ENCODE data around the gene TLE4.

TLE4 gene

DNA sequence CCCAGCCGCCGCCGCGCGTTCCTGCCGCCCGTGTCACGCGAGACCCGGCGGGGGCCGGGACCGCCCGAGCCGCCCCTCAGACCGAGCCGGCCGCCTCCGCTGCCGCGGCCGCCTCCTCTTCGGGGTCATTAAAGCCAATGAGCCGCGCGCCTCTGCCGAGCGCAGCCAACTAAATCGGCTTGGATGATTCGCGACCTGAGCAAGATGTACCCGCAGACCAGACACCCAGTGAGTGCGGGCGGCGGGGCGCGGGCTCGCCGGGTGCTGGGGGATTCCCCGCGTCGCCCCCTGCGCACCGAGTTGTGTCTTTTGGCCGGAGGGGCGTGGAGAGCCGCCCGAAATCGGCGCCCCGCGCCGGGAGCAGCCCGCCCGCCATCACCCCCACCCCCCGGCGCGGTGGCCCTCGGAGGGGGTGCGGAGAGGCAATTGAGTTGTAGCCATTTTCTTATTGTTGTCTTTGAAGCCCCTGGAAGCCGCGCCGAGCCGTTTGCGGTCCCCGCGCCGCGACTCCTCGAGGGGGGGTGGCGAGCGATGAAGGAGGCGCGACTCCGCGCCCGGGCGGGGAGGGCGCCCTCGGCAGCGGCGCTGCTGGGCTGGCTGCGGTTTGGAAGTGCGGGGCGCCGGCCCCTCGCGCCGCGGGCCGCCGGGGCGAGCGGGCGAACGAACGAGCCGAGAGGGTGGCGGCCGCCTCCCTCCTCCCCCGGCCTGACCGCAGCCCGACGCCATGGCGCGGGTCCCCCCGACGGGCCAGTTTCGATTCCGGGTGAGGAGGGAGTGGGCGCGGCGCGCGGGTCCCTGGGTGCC, 1.0 kb downstream of the TLE4 start:
- peak; percentile 61 for DNase-seq

DNA sequence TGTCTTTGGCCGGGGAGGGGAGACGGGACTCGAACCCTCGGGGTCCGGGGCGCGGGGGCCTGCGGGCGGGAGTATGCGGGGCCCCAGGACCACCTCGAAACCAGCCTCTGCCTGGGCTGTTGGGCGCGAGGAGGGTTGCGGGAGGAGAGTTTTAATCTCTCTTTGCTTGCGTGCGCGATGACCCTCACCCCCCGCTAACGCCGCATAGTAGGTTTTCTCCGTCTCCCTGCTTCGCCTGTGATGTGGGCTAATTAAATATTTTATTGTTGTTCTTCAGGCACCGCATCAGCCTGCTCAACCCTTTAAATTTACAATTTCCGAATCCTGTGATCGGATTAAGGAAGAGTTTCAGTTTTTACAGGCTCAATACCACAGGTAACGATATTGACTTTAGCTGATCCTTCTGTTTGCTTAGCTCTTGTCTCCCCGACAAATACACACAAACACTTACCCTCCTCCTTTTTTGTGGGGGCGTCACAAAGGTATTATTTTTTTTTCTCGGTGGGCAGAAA, 1.7 kb downstream of the TLE4 start:
- peak; percentile 46 for DNase-seq

DNA sequence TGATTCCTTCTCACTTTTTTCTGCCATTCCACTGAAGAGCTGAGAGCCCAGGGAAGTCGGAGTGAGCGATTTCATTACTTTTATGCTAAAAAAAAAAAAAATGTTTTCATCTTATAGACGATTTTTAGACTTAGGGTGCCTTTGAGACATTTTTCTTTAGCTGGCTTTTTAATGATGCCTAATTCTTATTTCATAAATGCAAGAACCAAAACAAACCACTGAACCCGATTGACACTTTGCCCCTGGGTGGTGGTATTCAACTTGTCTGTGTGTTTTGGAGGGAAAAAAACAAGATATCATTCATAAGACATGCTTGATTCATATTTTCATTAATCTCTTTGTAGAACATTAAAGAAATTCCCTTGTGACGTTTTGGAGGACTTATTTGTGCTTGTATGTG, 2.4 kb downstream of the TLE4 start:
- DNase-seq = no peak

DNA sequence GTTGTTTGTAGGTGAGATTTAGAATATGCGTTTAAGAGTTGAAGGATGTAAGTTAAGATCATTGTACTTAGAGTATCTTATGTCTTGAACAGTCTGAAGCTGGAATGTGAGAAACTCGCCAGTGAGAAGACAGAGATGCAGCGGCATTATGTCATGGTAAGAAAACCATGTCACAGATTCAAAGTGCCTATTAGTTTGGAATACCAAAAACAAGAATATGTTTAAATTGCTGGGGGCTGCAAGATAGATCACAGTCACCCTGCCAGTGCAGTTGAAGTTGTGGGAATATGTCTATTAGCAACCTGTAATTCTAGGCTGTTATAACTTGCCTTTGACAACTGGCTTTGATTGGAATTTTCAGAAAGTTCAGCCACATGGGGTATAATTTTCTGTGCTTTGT, 3.0 kb downstream of the TLE4 start:
- DNase-seq = no peak

DNA sequence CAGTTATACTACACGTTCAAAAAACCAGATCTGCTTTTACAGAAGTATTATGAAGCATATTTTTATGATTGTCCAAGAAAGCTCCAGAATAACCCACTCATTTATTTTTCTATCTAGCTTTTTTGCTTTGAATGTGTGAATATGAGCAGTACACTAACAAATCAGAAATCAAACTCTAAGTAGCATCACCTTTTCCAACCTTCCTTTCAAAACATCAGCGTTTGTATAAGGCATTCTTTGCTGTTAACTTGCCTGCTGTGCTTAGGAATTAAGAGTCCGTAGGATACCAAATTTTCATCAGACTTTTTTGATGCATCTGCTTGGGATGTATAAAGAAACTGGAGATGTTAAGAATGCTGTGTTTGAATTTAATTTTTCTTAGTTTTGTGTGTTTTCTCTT, 3.8 kb downstream of the TLE4 start:
- DNase-seq = no peak

DNA sequence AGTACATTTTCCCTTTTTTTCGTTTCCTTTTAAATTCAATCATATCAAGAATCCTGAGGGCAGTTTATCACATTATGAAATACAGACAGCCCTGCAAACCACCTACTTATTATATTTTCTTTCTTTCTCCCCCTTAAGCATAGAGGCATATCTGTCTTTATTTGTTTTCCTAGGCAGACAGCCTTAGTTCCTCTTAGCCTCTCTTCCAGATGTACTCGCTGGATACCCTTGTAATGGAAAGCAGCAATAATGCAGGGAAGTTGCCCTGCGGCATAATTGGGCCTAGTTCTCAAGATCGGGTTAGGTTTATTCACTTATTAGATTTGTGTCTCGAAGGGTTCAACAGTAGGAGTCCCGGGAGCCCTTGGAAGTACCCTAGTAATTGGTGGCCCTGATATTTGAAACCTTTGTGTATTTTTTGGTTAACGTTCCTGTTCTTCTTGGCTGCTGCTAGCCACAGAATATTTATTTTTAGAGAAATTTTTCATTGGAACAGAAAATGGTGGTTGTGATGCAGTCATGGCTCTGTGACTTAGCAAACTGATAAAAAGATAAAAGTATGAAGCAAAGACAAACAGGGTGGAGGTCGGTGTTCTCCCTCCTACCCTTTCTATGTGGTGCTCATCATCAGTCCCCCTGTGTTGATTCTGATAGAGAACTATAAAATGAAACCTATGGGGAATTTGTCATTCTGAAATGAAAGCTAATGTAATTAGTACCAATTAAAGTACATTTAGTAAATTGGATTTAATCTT, 6.4 kb downstream of the TLE4 start:
- DNase-seq = no peak

DNA sequence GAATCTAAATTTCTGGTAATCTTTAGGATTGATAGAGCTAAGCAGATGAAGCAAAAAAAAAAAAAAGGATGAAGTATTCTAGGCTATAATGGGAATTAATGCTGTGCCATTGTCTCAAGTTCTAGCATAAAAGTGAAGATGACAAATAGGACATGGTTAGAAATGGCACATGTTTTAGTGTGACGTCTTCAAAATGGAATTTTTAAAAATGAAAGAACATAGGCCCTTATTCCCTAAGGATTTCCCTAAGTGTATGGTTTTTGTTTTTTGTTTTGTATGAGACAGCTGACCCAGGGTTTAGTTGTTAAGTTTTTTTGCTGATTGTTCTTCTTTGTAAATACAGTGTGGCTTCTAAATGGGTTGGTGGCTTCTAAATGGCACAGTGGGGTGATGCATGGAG, 7.1 kb downstream of the TLE4 start:
- no peak for DNase-seq

DNA sequence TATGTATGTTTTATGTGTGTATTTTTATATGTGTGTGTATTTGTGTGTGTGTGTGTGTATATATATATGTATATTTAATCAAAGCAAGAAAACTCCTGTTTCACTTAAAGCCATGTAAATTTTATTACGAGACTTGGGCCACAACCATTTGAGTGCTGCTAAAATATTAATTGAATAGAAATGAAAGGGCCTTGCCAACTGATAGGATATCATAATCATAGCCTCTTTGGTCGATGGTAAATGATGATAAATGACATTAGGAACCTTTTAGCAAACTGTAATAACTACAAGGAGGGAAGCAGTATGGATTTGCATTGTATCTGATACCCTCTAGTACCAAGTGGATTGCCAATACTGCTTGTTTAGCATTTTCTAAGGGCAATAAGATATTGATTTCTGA, 7.9 kb downstream of the TLE4 start:
- DNase-seq = no peak

DNA sequence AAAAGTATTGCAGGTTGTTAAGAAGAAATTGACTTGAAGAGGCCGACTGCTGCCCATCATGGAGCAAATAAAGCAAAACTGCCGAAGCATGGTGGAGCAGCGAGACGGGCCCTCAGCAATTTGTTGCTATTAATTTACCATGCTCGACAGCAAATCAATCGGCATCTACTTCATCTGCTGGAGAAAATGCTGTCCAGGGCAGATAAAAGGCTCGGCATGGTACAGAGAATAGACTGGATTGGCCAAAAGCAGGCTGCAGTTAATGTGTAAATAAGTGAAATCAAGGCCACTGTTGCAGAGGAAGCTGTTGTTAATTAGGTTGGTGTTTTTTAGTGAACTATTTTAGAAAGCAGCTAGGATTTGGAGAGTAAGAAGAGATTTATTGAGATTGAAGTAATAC, 8.3 kb downstream of the TLE4 start:
- DNase-seq = no peak

DNA sequence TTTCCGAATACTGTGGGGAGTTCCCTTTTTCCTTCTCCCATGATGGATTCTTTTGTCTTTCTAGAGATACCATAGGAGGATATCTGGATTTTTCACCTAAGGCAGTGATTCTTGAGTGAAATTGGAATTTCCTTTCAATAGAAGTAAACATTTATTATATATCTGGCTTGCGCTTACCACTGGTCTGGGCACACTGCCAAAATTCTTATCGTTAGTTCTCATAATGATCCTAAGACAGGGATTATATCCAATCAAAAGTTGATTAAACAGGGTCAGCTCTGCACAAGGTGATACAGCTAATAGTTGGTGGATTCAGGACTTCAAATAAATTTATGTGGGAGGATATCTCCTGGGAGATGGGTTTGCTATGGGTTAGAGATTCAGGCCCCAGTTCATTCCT, 9.6 kb downstream of the TLE4 start:
- peak; percentile 5 for DNase-seq

DNA sequence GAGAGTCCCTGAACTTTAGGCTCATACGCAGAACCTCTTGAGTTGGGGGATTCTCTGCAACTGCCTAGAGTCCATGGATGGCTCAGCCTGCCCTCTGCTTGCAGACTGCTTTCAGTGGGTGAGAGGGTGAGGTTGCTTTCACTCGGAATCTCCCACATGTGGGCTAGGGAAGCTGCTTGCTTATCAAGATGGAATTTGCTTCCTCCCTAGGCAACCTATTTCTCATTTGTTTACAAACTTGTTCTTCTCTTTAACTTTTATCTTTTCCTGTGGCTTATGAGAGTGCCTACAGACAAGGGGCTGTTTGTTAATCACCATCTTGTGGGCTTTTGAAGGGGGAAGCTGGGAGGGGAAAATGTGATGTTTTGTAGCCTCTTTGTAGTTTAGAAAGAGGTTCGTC, 10.0 kb downstream of the TLE4 start:
- DNase-seq = no peak

DNA sequence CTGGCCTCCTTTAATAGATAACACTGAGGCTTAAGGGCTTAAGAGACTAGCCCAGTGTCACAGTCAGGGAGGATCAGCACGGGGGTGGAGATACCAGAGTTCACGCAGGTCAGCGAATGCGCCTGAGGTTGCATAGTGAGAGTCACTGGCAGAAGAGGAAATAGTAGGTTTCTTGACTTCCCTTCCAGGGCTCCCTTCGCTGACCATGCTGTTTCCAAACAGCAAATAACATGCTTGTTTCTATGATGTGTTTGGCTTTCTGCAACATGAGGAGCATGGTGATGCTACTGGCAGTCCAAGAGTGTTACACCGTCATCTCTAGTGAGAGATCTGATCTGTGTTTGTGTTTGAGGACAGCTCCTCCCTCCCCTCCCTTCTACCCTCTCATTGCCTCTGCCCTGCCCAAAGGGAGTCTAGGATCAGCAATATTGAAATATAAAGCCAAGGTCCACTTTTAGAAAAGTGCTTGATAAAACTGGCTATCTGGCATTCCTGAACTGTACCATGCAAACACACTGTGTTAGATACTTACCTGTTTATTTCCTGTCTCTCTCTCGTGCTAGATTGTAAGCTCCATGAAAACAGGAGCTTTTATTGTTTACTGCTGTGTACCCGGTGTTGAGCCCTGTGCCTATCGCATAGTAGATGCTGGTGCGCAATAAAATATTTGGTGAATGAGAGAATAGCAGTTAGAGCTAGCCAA, 12.3 kb downstream of the TLE4 start:
- DNase-seq = no peak

DNA sequence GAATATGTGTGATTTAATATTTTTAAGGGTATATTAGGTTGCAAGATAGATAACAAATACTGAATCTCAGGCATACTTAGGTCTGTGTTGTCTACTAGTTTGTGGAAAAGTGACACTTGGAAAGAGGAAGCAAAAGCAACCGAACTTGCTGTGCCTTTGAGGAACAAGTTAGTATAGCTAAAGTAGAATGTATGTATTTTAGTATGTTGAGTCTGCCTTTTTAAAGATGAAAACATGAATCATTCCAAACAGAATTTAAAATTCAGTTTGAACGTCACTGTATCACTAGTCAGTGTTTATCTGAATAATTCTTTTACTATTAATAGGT, 12.9 kb downstream of the TLE4 start:
- DNase-seq = no peak

DNA sequence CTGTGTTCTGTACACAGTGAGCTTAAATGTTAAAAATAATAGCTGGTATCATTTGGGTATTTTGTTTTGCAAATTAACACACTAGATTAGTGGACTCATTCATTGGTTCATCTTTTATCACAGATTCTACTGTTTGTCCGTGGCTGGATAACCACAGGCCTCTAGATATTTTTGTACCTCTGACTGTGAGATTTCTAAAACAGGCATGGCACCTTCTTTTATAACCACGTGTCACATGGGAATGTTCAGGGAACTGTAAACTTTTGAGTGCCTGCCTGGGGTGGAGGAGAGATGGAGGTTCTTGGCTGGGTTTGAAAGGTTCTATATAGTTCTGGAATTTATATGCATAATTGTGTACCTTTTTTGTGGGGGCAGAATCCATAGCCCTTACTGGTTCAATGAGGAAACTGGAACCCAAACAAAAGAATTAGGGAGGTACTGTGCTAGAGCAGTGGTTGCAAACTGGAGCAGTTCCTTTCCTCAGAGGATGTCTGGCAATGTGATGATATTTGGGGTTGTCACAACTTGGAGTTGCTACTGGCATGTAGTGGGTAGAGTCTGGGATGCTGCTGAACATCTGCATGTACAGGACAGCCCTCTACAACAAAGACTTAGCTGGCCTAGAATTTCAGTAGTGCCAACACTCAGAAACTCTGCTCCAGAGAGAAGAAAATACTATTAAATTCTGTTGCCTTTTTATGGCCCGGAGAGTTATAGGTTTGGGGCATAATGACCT, 16.9 kb downstream of the TLE4 start:
- DNase-seq = no peak

DNA sequence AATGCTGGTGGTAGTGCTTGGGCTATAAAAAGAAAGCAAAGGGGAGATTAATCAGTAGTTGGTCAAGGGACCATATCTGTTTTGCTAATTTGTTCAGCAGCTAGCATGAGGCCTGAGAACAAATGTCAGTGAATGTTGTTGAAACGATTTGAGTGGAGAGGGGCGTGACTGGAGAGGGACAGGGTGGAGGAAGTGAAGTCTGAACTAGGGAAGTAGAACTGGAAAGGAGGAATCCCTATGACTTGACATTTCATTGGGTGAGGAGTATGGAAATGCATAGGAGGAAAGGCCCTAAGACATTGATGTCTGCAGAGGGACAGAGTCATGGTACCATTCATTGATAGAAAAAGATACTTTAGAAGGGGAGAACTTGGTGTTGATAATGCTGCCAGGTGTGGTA, 19.7 kb downstream of the TLE4 start:
- DNase-seq = no peak

DNA sequence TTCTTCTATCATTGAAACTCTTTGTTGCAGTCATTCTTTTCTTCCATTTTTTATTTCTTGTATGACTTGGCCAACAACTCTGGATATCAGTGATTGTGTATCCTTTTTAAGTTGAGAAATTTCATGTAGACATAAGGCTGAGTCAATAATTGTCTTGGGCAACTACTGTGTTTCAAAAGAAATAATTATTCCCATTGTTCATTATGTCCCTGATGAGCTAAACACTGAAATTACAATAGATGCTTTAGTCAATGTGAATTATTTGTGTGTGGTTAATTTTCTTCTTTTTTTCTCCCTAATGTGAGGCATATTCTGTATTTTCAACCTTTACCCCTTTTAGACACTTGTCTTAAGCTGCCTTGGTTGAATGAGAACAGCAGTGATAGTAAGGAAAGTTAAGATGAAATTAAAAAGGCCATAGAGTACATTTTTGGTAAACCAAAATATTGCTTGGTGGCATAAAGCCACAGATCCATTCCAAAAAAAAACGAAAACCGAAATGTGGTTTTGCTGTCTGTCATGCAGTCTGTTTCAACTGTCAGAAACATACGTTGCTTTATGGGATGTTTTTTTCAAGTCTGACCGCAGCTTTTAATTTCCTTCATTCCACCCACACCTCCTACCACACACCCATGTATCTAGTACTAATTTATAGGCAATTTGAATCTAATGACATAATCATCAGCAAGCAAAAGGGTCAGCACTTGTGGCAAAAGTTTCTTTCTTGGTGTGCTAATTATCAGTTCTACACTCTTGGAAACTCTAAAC, 21.1 kb downstream of the TLE4 start:
- DNase-seq = no peak

DNA sequence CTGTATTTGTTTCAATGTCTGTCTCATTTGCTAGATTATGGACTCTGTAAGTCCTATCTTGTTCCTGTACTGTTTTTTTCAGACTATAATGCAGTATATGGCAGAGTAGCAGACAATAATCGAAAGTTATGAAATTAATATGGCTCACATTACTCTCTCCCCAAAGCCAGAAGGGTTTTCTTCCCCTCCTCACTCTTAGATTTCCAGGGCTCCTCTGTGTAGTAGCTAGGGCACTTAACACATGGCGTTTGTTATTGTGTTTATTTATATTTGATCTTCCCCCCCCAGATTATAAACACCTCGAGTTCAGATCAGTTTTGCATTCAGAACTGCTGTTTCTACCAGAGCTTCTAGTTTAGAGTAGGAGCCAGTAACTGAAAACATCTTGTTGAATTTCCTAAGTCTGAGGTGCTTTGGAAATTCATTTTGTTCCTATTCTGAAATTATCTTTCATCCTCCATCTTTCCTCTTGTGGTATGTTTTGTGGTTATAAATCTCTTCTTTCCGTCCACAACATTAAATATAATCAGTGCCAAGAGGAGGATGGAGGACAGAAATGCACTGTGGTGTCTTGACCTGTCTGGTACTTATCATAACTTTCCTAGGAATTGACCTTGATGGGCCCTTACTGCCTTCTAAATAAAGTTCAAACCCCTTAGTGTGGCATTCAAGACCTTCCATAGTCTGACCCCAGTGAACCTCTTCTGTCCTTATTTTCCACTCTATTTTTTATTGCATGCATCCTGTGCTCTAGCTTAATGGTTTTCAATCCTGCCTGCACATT, 27.0 kb downstream of the TLE4 start:
- no peak for DNase-seq

DNA sequence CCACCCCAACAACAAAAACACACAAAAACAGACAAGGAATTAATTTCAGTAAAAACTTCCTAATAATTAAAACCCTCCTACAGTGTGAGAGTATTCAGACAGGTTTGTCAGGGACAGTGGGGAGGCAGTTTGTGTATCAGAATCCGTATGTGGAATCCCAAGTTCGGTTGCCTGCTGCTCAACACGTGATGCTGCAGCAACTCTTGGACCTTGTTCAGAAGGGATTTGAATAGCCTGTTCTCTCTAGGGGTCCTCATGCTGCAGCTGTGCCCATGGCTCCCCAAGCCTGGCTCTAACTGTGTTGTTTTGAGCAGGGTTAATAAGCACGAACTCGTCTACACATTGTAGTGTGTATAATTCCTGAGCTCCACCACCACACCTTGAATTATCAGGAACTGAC, 28.7 kb downstream of the TLE4 start:
- DNase-seq = no peak

DNA sequence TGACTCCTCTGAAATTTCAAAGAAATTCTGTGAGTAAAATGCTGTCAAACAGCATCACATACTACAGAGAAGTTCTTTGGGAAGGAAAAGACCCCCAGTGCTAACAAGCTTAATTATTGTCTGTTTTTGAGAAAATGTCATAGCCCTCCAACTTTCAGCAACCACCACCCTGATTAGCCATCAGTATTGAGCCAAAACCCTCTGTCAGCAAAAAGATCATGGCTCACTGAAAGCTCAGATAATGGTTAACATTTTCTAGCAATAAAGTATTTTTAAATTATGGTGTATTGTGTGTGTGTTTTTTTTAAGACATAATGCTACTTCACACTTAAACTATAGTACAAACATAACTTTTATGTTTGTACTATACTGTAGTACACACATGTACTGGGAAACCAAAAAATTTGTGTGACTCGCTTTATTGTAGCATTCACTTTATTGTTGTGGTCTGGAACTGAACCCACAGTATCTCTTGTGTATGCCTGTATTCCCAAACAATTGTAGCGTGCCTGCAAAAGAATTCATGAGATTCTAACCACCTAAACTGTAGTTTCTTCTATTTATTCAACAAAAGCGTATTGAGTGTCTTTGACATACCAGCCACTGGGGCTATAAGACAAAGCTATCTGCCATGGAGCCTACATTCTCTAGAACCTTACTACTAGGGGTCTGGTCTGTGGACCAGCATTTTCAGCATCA, 31.6 kb downstream of the TLE4 start:
- DNase-seq = no peak

DNA sequence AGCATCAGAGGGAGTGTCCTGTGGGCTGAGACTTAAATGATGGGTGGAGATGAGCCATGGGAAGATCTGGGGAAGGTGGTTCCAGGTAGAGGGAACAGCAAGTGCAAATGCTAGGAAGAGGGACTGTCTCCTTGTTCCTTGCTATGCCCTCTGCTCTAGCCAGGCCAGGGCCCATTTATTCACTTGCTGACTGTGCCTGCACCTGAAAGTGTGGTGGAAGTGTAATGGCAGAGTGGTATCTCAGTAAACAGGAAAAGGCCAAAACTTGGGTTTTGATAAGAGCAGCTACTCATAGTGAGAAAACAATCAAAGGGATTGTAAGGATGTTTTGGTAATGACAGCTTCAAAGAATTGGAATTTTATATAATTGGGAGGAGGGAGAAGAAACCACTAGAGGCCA, 32.4 kb downstream of the TLE4 start:
- no peak for DNase-seq

Measured in NCI-H345 (cell line).